ENCODE measurements around the gene ACTBL2.

The ACTBL2 gene

GRCh38 chr5:57432876-57433275, 49.7 kb downstream of the ACTBL2 start:
- peak; percentile 38; the same call in 1 of the 2 replicates for TF ChIP-seq CTCF (IDR thresholded peaks at IDR 0.05)

GRCh38 chr5:57431759-57432158, 50.9 kb downstream of the ACTBL2 start:
- TF ChIP-seq CTCF (IDR thresholded peaks at IDR 0.05), result no peak

Measured in LNCAP (cell line).